Measurements from ENCODE around the gene PPP1R14D. TPM values are rescaled to one million over a fixed set of nuclear protein-coding genes. Genes with fewer than 3 reads are reported as not detected.
A peak's percentile ranks its signal among the peaks of the same experiment; 100 is the strongest.

Gene PPP1R14D
- total and polyA plus RNA-seq, 4 donors = 22.3 TPM; not detected in 3

DNA sequence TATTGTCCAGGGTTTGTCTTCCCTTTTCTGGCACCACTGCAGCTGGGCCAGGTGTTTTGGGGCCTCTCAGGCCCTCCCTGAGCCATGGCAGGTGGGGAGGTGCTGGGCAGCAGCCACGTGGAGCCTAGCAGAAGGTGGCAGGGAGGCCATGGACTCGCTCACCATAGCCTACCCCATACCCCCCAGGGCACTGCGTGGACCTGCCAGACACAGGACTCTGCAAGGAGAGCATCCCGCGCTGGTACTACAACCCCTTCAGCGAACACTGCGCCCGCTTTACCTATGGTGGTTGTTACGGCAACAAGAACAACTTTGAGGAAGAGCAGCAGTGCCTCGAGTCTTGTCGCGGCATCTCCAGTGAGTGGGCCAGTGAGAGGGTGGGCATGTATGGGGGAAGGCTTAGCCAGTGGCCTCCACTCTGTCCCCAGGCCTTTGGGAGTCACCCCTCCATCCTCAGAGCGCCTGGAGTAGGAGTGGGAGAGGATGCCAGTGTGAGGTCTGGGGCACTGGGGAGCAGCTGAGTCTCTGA, 27.3 kb upstream of the PPP1R14D start:
- intact Hi-C loops (cut with DNase I) = loop anchor here (2.0 to 10.0 kb wide), 2 partner anchors 37 to 329 kb away; no protein-coding TSS in a partner anchor
- DNase-seq (peak; percentile 27 to 46), ATAC-seq (ENCODE audit: low FRiP score) (no peak)
- H3K36me3 ChIP-seq (ENCODE audit: control insufficient read depth in 1 of 2, insufficient read depth in 2 of 2, low read length in 1 of 2) = no peaks in the 10 kb centered on the region
- no peaks in the 10 kb centered on the region for H3K27me3 ChIP-seq (ENCODE audit: control insufficient read depth in 1 of 2, insufficient read depth in 2 of 2, low read length in 1 of 2)
- WGBS, 2 donors = 86 to 87% methylated on average over 13 of the region's 13 CpGs
- H3K27ac ChIP-seq (ENCODE audit: low read depth in 1 of 2, low read length in 2 of 2) = no peak overlapping the region
- H3K4me3 ChIP-seq (ENCODE audit: low read length in 2 of 2) = no peak overlapping the region
- no peaks in the 10 kb centered on the region for H3K4me1 ChIP-seq (ENCODE audit: control insufficient read depth in 1 of 2, insufficient read depth in 2 of 2, low read length in 2 of 2)
- H3K9me3 ChIP-seq (ENCODE audit: control insufficient read depth, low read length) = no peaks in the 10 kb centered on the region

DNA sequence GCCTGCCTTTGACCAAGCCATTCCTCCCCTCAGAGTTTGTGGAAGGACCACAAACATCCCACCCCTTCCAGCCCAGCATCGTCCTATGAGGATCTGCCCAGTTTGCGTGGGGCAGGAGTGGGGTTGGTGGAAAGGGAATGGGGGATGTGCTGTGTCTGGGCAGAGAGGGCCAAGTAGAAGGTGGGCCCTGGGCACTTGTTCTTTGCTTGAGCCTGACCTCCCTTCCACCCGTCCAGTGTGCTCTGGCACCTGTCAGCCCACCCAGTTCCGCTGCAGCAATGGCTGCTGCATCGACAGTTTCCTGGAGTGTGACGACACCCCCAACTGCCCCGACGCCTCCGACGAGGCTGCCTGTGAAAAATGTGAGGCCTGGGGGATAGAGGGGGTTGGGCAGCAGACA, 25.7 kb upstream of the PPP1R14D start:
- Histone ChIP-seq H3K27ac (ENCODE audit: low read depth in 1 of 2, low read length in 2 of 2) (no peak overlapping the region), H3K27me3 (ENCODE audit: control insufficient read depth in 1 of 2, insufficient read depth in 2 of 2, low read length in 1 of 2) (no peaks in the 10 kb centered on the region), H3K4me1 (ENCODE audit: control insufficient read depth in 1 of 2, insufficient read depth in 2 of 2, low read length in 2 of 2) (no peaks in the 10 kb centered on the region), H3K9me3 (ENCODE audit: control insufficient read depth, low read length) (no peaks in the 10 kb centered on the region), H3K4me3 (ENCODE audit: low read length in 2 of 2) (no peak overlapping the region), H3K36me3 (ENCODE audit: control insufficient read depth in 1 of 2, insufficient read depth in 2 of 2, low read length in 1 of 2) (no peaks in the 10 kb centered on the region)
- ATAC-seq (ENCODE audit: low FRiP score) (no peak), DNase-seq (peak; percentile 33 to 62)
- WGBS, 2 donors = 67 to 69% methylated on average over 10 of the region's 10 CpGs
- intact Hi-C loops (cut with DNase I) = loop anchor here (10.0 kb wide), 1 partner anchor 331 kb away; no protein-coding TSS in a partner anchor

DNA sequence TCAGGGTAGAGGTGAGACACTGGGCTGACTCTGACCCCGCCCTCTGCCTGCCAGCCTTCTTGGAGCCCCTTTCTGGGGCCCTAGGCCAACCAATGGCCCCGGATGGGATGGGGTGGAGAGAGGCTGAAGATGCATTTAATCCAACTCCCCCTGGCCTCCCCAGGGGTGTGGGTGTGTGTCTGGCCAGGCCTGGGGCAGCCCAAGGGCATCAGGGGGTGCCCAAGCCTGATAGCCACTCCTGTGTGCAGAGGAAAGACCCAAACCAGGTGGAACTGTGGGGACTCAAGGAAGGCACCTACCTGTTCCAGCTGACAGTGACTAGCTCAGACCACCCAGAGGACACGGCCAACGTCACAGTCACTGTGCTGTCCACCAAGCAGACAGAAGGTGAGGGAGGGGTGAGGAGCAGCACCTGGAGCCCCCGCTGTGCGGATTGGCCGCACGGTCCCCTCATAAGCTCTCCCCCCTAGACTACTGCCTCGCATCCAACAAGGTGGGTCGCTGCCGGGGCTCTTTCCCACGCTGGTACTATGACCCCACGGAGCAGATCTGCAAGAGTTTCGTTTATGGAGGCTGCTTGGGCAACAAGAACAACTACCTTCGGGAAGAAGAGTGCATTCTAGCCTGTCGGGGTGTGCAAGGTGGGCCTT, 24.9 kb upstream of the PPP1R14D start:
- Histone ChIP-seq H3K36me3 (ENCODE audit: control insufficient read depth in 1 of 2, insufficient read depth in 2 of 2, low read length in 1 of 2) (no peaks in the 10 kb centered on the region), H3K9me3 (ENCODE audit: control insufficient read depth, low read length) (no peaks in the 10 kb centered on the region), H3K27ac (ENCODE audit: low read depth in 1 of 2, low read length in 2 of 2) (no peak overlapping the region), H3K4me1 (ENCODE audit: control insufficient read depth in 1 of 2, insufficient read depth in 2 of 2, low read length in 2 of 2) (no peaks in the 10 kb centered on the region), H3K4me3 (ENCODE audit: low read length in 2 of 2) (no peak overlapping the region), H3K27me3 (ENCODE audit: control insufficient read depth in 1 of 2, insufficient read depth in 2 of 2, low read length in 1 of 2) (no peaks in the 10 kb centered on the region)
- peak; percentile 31 to 55 for DNase-seq
- 90 to 91% methylated on average over 16 of the region's 16 CpGs for WGBS, 2 donors
- no peak for ATAC-seq (ENCODE audit: low FRiP score)
- intact Hi-C loops (cut with DNase I) = loop anchor here (10.0 kb wide), 1 partner anchor 331 kb away; no protein-coding TSS in a partner anchor

DNA sequence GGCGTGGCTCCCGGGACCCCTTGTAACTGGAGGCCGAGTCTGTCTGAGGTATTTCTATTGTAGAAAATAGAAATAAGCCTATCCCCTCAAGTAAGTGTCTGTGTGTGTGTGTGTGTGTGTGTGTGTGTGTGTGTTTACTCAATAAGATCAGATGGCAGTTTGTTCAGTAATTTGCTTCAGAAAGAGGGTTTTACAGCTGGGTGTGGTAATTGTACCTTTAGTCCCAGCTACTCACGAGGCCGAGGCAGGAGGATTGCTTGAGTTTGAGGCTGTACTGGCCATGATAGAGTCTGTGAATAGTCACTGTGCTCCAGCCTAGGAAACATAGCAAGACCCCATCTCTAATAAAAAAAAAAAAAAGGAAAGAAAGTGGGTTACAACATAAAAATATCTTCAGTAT, 24.0 kb upstream of the PPP1R14D start:
- intact Hi-C loops (cut with DNase I) = loop anchor here (10.0 kb wide), 1 partner anchor 332 kb away; no protein-coding TSS in a partner anchor
- DNase-seq (peak; percentile 2 to 4), ATAC-seq (ENCODE audit: low FRiP score) (no peak)
- Histone ChIP-seq H3K4me3 (ENCODE audit: low read length in 2 of 2) (no peak overlapping the region), H3K27ac (ENCODE audit: low read depth in 1 of 2, low read length in 2 of 2) (no peak overlapping the region), H3K36me3 (ENCODE audit: control insufficient read depth in 1 of 2, insufficient read depth in 2 of 2, low read length in 1 of 2) (no peaks in the 10 kb centered on the region), H3K27me3 (ENCODE audit: control insufficient read depth in 1 of 2, insufficient read depth in 2 of 2, low read length in 1 of 2) (no peaks in the 10 kb centered on the region), H3K9me3 (ENCODE audit: control insufficient read depth, low read length) (no peaks in the 10 kb centered on the region), H3K4me1 (ENCODE audit: control insufficient read depth in 1 of 2, insufficient read depth in 2 of 2, low read length in 2 of 2) (no peaks in the 10 kb centered on the region)
- 96 to 97% methylated on average over 5 of the region's 5 CpGs for WGBS, 2 donors

DNA sequence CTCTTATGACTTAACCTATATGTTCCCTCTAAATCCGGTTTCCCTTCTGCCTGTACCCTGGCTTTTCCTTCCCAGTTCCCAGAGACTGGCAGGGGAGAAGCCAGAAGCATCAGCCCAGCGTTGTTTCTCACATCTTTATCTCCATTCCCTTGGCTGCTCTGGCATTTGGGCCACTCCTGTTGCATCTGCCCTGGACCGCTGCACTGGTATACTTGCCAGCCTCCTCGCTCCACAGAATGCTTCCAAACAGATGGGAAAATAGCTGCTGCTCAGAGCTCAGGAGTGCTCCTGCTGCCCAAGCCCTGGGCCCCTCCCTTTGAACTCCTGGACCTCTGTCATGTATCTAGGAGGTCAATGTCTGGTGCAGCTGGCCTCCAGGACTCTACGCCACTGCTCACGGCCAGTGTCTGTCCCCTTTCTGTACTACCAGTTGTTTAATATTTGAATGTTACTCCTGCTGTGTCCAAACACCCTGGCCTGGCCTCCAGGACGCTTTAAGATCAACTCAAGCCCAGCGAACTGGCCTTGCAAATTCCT, 22.1 kb upstream of the PPP1R14D start:
- intact Hi-C loops (cut with DNase I) = loop anchor here (10.0 kb wide), 1 partner anchor 334 kb away; no protein-coding TSS in a partner anchor
- H3K36me3 ChIP-seq (ENCODE audit: control insufficient read depth in 1 of 2, insufficient read depth in 2 of 2, low read length in 1 of 2) = no peaks in the 10 kb centered on the region
- no peak for ATAC-seq (ENCODE audit: low FRiP score)
- WGBS, 2 donors = 89% methylated on average over 8 of the region's 8 CpGs
- no peak overlapping the region for H3K4me3 ChIP-seq (ENCODE audit: low read length in 2 of 2)
- H3K27ac ChIP-seq (ENCODE audit: low read depth in 1 of 2, low read length in 2 of 2) = no peak overlapping the region
- H3K9me3 ChIP-seq (ENCODE audit: control insufficient read depth, low read length) = no peaks in the 10 kb centered on the region
- H3K27me3 ChIP-seq (ENCODE audit: control insufficient read depth in 1 of 2, insufficient read depth in 2 of 2, low read length in 1 of 2) = no peaks in the 10 kb centered on the region
- no peaks in the 10 kb centered on the region for H3K4me1 ChIP-seq (ENCODE audit: control insufficient read depth in 1 of 2, insufficient read depth in 2 of 2, low read length in 2 of 2)
- DNase-seq = peak; percentile 14 to 42

DNA sequence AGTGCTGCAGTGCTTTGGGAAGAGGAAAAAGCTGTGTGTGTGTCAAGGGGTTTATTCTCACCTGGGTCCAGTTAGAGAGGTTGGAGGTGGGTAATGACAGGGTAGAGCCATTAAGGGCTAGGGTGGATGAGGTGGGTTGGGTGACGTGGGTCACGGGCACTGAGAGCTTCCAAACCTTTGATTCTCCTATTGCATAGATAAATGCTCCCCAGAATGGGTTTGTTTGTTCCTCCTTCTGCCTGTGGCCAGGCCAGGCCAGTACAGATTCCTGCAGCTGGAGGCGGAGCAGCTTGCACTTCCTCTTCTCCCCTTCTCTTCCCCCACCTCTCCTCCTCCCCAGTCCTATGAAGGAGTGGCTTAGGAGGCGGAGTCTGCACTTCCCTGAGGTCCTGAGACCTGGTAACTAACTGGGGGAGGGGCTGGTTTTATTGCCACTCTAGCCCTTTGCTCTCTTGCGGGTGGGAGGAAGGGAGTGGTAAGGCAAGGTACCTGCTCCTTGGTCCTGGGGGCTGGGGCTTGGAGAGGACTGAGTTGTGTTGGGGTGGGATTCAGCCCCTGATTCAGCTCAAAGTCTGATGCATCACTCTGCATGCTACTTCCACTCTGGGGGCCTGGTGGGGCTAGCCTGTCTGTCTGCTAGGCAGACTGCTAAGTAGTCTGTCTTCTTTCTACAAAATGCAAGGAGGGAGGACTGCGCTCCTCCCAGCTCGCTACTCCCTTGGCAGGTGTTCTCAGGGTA, 18.9 kb upstream of the PPP1R14D start:
- H3K27me3 ChIP-seq (ENCODE audit: control insufficient read depth in 1 of 2, insufficient read depth in 2 of 2, low read length in 1 of 2) = no peaks in the 10 kb centered on the region
- no peaks in the 10 kb centered on the region for H3K4me1 ChIP-seq (ENCODE audit: control insufficient read depth in 1 of 2, insufficient read depth in 2 of 2, low read length in 2 of 2)
- H3K27ac ChIP-seq (ENCODE audit: low read depth in 1 of 2, low read length in 2 of 2) = no peak overlapping the region
- no peaks in the 10 kb centered on the region for H3K9me3 ChIP-seq (ENCODE audit: control insufficient read depth, low read length)
- H3K36me3 ChIP-seq (ENCODE audit: control insufficient read depth in 1 of 2, insufficient read depth in 2 of 2, low read length in 1 of 2) = no peaks in the 10 kb centered on the region
- peak; percentile 67 to 85 for DNase-seq
- ATAC-seq (ENCODE audit: low FRiP score) = peak; percentile 57
- 85 to 86% methylated on average over 7 of the region's 7 CpGs for WGBS, 2 donors
- no peak overlapping the region for H3K4me3 ChIP-seq (ENCODE audit: low read length in 2 of 2)
- intact Hi-C loops (cut with DNase I) = no loop called here

DNA sequence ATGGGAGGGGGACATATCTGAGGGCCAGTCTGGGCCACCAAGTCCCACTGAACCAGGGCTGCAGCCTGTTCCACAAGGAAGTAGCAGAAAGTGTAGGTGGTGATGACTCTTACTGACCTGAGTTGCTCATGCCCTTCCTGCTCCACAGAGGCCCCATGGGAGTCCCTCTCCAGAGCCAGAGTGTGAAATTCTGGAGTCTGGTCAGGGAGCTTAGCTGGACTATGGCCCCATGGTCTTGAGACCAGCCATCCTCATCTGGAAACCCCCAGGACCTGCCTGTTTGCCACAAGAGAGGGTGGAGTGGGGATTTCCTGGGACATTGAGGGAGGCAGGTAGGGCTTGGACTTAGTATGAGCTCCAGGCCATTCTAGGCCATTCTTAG, 18.3 kb upstream of the PPP1R14D start:
- Histone ChIP-seq H3K36me3 (ENCODE audit: control insufficient read depth in 1 of 2, insufficient read depth in 2 of 2, low read length in 1 of 2) (no peaks in the 10 kb centered on the region), H3K27ac (ENCODE audit: low read depth in 1 of 2, low read length in 2 of 2) (no peak overlapping the region), H3K4me3 (ENCODE audit: low read length in 2 of 2) (no peak overlapping the region), H3K4me1 (ENCODE audit: control insufficient read depth in 1 of 2, insufficient read depth in 2 of 2, low read length in 2 of 2) (no peaks in the 10 kb centered on the region), H3K9me3 (ENCODE audit: control insufficient read depth, low read length) (no peaks in the 10 kb centered on the region), H3K27me3 (ENCODE audit: control insufficient read depth in 1 of 2, insufficient read depth in 2 of 2, low read length in 1 of 2) (no peaks in the 10 kb centered on the region)
- no peak for ATAC-seq (ENCODE audit: low FRiP score)
- DNase-seq = peak; percentile 29 to 30
- intact Hi-C loops (cut with DNase I) = no loop called here

DNA sequence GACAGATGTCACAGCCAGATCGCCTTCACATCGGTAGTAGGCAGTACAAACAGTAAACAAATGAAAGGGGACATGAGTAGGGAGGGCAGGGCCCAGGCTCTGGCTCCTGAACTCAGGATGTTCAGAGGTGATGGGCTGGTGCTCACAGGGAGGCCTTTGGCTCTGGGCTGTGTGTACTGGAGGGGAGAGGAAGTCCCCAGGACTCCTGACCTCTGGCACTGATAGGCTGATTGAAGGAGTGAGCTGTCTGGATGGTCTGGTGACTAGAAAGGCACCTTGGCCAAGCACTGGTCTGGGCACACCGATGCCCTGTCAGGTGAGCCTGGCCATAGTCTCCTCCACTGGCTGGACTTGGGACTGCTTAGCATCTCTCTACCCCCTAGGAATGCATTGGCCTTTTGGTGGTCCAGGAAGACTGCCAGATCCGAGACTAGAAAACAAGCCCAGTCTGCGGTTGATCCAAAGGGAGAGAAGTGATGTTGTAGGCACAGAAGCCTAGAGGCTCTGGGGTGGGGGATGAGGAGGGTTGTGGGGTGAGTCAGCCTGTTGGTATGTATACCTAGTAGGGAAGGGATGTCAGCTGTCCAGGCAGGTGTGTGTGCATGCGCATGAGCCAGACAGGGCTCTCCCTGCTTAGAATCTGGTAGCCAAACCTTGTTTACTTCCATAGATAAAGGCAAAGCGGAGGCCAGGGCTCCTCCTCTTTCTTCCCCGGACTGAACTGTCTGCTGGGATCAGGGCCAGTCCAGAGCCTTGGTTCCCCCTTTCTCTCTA, 17.2 kb upstream of the PPP1R14D start:
- peak; percentile 34 for DNase-seq
- H3K4me1 ChIP-seq (ENCODE audit: control insufficient read depth in 1 of 2, insufficient read depth in 2 of 2, low read length in 2 of 2) = no peaks in the 10 kb centered on the region
- intact Hi-C loops (cut with DNase I) = no loop called here
- no peaks in the 10 kb centered on the region for H3K9me3 ChIP-seq (ENCODE audit: control insufficient read depth, low read length)
- ATAC-seq (ENCODE audit: low FRiP score) = no peak
- H3K4me3 ChIP-seq (ENCODE audit: low read length in 2 of 2) = no peak overlapping the region
- 87 to 93% methylated on average over 8 of the region's 8 CpGs for WGBS, 2 donors
- no peaks in the 10 kb centered on the region for H3K36me3 ChIP-seq (ENCODE audit: control insufficient read depth in 1 of 2, insufficient read depth in 2 of 2, low read length in 1 of 2)
- H3K27me3 ChIP-seq (ENCODE audit: control insufficient read depth in 1 of 2, insufficient read depth in 2 of 2, low read length in 1 of 2) = no peaks in the 10 kb centered on the region
- no peak overlapping the region for H3K27ac ChIP-seq (ENCODE audit: low read depth in 1 of 2, low read length in 2 of 2)

Data from aorta (tissue), 5 donors.